SHP77 (cell line): ENCODE results near the gene CUL1.

ENCODE experiments used
- DNase-seq, 2 experiments: peaks; one replicate each; lab custom pipeline; 2025; lab: John Stamatoyannopoulos, UW

CUL1 gene

GRCh38 chr7:148850564-148850963 lies 151.9 kb downstream of the CUL1 start:
- DNase-seq, result no peak
